HCT116 (cell line): ENCODE measurements around the gene ZNF562. TPM values are rescaled to one million over a fixed set of nuclear protein-coding genes. Genes with fewer than 3 reads are reported as not detected.

Experiments
- ATAC-seq: fragments of 200-7000 bp; cut with Tn5 transposase; 2 replicates; pipeline ENCODE4 v1.9.1; 2020; ENCODE audit warnings: mild to moderate bottlenecking, moderate library complexity
- BruUV-seq: library from RNA; stranded (reverse); fragments of 400-500 nt; replicated peaks from 2 replicates; lab custom pipeline; 2021; lab: Mats Ljungman, UMichigan
- CTCF ChIA-PET: fragments of 300-600 bp; sonication (Branson Sonifier 250); formaldehyde crosslinking; loops from one replicate; lab custom pipeline; 2021; ENCODE audit warnings: antibody characterized with exemption; lab: Charles Lee
- POLR2A ChIA-PET: fragments of 300-600, 350-600 bp; sonication (Branson Sonifier 250); formaldehyde crosslinking; loops from one replicate; lab custom pipeline; 2021; ENCODE audit warnings: antibody characterized with exemption; lab: Charles Lee
- RAD21 ChIA-PET, 2 experiments: fragments of 300-600 bp; sonication (Branson Sonifier 250); formaldehyde crosslinking; loops; one replicate each; lab custom pipeline; 2023; ENCODE audit warnings: low total read pairs in 2 of 2; ENCODE audit not compliant: uncharacterized antibody in 2 of 2, unreplicated experiment in 2 of 2, low non-redundant PET in 1 of 2; lab: Charles Lee
- DNase-seq: peaks from one replicate; pipeline ENCODE4 v3.0.0-alpha.2; 2010; ENCODE audit warnings: low read depth, low spot score
- H2AFZ ChIP-seq: fragments of 200-600 bp; shearing (Covaris generic), sonication (generic); 2 replicates; pipeline ENCODE4 v1.6.1; 2017; ENCODE audit warnings: low read depth, mixed run types, mixed read lengths, antibody characterized with exemption, low read length; ENCODE audit not compliant: poor library complexity, severe bottlenecking
- H3K27ac ChIP-seq: 2 replicates; pipeline ENCODE4 v1.5.1; 2012; ENCODE audit warnings: low read depth, low read length
- H3K27me3 ChIP-seq: fragments of 200-600 bp; sonication (generic); 2 replicates; pipeline ENCODE4 v1.6.1; 2016; ENCODE audit warnings: mixed run types, low read length, mixed read lengths; ENCODE audit not compliant: insufficient read depth
- H3K36me3 ChIP-seq, 2 experiments: fragments of 200-500 bp in 1 of 2; fragments of 200-600 bp in 1 of 2; sonication (Bioruptor generic) in 1 of 2; sonication (generic) in 1 of 2; 2 replicates each; pipeline versions ENCODE4 v1.5.1 to v1.6.1; 2014 to 2016; ENCODE audit warnings: low read length in 2 of 2, inconsistent platforms in 1 of 2, mixed read lengths in 1 of 2, mixed run types in 1 of 2; ENCODE audit not compliant: insufficient read depth in 2 of 2, control insufficient read depth in 1 of 2
- H3K4me1 ChIP-seq, 2 experiments: fragments of 200-600 bp in 1 of 2; sonication (generic) in 1 of 2; 2 replicates each; pipeline versions ENCODE4 v1.5.1 to v1.6.1; 2012 to 2017; ENCODE audit warnings: low read length in 2 of 2, inconsistent platforms in 1 of 2, mild to moderate bottlenecking in 1 of 2, mixed read lengths in 1 of 2, mixed run types in 1 of 2, moderate library complexity in 1 of 2; ENCODE audit not compliant: insufficient read depth in 2 of 2, control insufficient read depth in 1 of 2
- H3K4me2 ChIP-seq: fragments of 200-600 bp; sonication (generic); 2 replicates; pipeline ENCODE4 v1.6.1; 2017; ENCODE audit warnings: mixed run types, low read length, mixed read lengths
- H3K4me3 ChIP-seq, 2 experiments: fragments of 200-600 bp in 1 of 2; sonication (generic) in 1 of 2; replicated peaks in 1 of 2; 2 replicates each; pipeline ENCODE4 v1.5.1; 2011 to 2016; ENCODE audit warnings: low read length in 2 of 2, control low read depth in 1 of 2, low read depth in 1 of 2, mild to moderate bottlenecking in 1 of 2, mixed read lengths in 1 of 2, mixed run types in 1 of 2
- H3K79me2 ChIP-seq: fragments of 200-600 bp; sonication (generic); 2 replicates; pipeline ENCODE4 v1.6.1; 2017; ENCODE audit warnings: mild to moderate bottlenecking, mixed run types, low read length, moderate library complexity, mixed read lengths; ENCODE audit not compliant: insufficient read depth
- H3K9ac ChIP-seq: fragments of 200-600 bp; sonication (generic); 2 replicates; pipeline ENCODE4 v1.6.1; 2016; ENCODE audit warnings: low read length, mixed read lengths
- H3K9me2 ChIP-seq: fragments of 200-600 bp; sonication (generic), shearing (Covaris generic); 2 replicates; pipeline ENCODE4 v1.6.1; 2017; ENCODE audit warnings: mixed run types, mild to moderate bottlenecking, moderate library complexity; ENCODE audit not compliant: insufficient read depth
- H3K9me3 ChIP-seq, 2 experiments: fragments of 200-500 bp in 1 of 2; fragments of 200-600 bp in 1 of 2; sonication (Bioruptor generic) in 1 of 2; sonication (generic) in 1 of 2; 2 replicates each; pipeline ENCODE4 v1.6.1; 2014 to 2017; ENCODE audit warnings: low read length in 2 of 2, mixed read lengths in 2 of 2, inconsistent platforms in 1 of 2, low read depth in 1 of 2, mild to moderate bottlenecking in 1 of 2, mixed run types in 1 of 2, moderate library complexity in 1 of 2; ENCODE audit not compliant: control insufficient read depth in 1 of 2, insufficient read depth in 1 of 2
- H4K20me1 ChIP-seq: fragments of 200-600 bp; sonication (generic), shearing (Covaris generic); 2 replicates; pipeline ENCODE4 v1.6.1; 2017; ENCODE audit warnings: mixed run types, mild to moderate bottlenecking, moderate library complexity; ENCODE audit not compliant: insufficient read depth
- ATF3 ChIP-seq: IDR thresholded peaks from 2 replicates; pipeline ENCODE4 v1.6.1; 2012
- CBX3 ChIP-seq: IDR thresholded peaks from 2 replicates; pipeline ENCODE4 v1.6.1; 2012; ENCODE audit warnings: low read depth
- CTCF ChIP-seq, 3 experiments: fragments of 200-600 bp in 1 of 3; sonication (generic) in 1 of 3; IDR thresholded peaks in 2 of 3; conservative IDR thresholded peaks in 1 of 3; 2 replicates each; pipeline ENCODE4 v1.5.1; 2012 to 2017; ENCODE audit warnings: low read depth in 2 of 3, low read length in 2 of 3, antibody characterized with exemption in 1 of 3, borderline replicate concordance in 1 of 3, control low read depth in 1 of 3, mild to moderate bottlenecking in 1 of 3, mixed read lengths in 1 of 3, mixed run types in 1 of 3, moderate library complexity in 1 of 3; ENCODE audit not compliant: insufficient read depth in 1 of 3
- EGR1 ChIP-seq: IDR thresholded peaks from 2 replicates; pipeline ENCODE4 v1.6.1; 2012; ENCODE audit warnings: low read depth
- EZH2 ChIP-seq: fragments of 200-600 bp; sonication (generic); IDR thresholded peaks from 2 replicates; pipeline ENCODE4 v1.6.1; 2017; ENCODE audit warnings: antibody characterized with exemption, mixed run types
- FOSL1 ChIP-seq: IDR thresholded peaks from 2 replicates; pipeline ENCODE4 v1.6.1; 2012; ENCODE audit warnings: low read depth
- RAD21 ChIP-seq: IDR thresholded peaks from 2 replicates; pipeline ENCODE4 v1.6.1; 2012; ENCODE audit warnings: low read depth, mild to moderate bottlenecking
- REST ChIP-seq: IDR thresholded peaks from 2 replicates; pipeline ENCODE4 v1.6.1; 2012; ENCODE audit warnings: low read depth
- SIN3A ChIP-seq: IDR thresholded peaks from 2 replicates; pipeline ENCODE4 v1.6.1; 2012; ENCODE audit warnings: low read depth
- SP1 ChIP-seq: IDR thresholded peaks from 2 replicates; pipeline ENCODE4 v1.6.1; 2012; ENCODE audit warnings: low read depth
- ZBTB33 ChIP-seq: IDR thresholded peaks from 2 replicates; pipeline ENCODE4 v1.6.1; 2011; ENCODE audit warnings: mild to moderate bottlenecking, low read length, moderate library complexity; ENCODE audit not compliant: insufficient replicate concordance; ENCODE audit errors: extremely low read depth
- intact Hi-C: fragments of 100-400 bp; cut with micrococcal nuclease; formaldehyde crosslinking; loops from 2 replicates; pipeline ENCODE4 v1.10.0; 2022
- total RNA-seq: library from RNA; stranded (reverse); gene quantifications from one replicate; pipeline ENCODE4 v1.2.1, GENCODE V29; 2021; ENCODE audit not compliant: unreplicated experiment

The ZNF562 gene
- total RNA-seq, 1 experiment from 2014 or later, result 37.8 TPM

GRCh38 chr19:9724157-9724556, 49.3 kb upstream of the ZNF562 start:
- DNase-seq, result no peak
- Histone ChIP-seq H3K27me3 (no peaks in the 10 kb centered on the region), H3K79me2 (no peaks in the 10 kb centered on the region), H3K27ac (no peak overlapping the region), H3K9me2 (no peaks in the 10 kb centered on the region), H3K9ac (no peak overlapping the region), H4K20me1 (no peaks in the 10 kb centered on the region), H3K4me2 (no peak overlapping the region)
- no TSS peak for BruUV-seq
- ChIA-PET POLR2A (no interaction called here), CTCF (no interaction called here)
- intact Hi-C loops, result no loop called here
- no peak for TF ChIP-seq ZBTB33
- no peak for TF ChIP-seq CTCF (IDR thresholded peaks at IDR 0.05 in 2 of 3, conservative IDR thresholded peaks at IDR 0.05 in 1 of 3; ENCODE audit: borderline replicate concordance in 1 of 3, insufficient read depth in 1 of 3, low read depth in 2 of 3, low read length in 2 of 3)
- no peak for TF ChIP-seq ATF3
- no peak for TF ChIP-seq CBX3
- no peak for TF ChIP-seq EGR1
- no peak for TF ChIP-seq FOSL1
- no peak for TF ChIP-seq RAD21
- no peak for TF ChIP-seq SIN3A
- TF ChIP-seq SP1, result no peak
- TF ChIP-seq REST, result no peak
- no peak for TF ChIP-seq EZH2
- TF ChIP-seq, all 23 proteins: peak for 0
- Histone ChIP-seq H3K4me3 (no peak overlapping the region), H2AFZ (no peak overlapping the region), H3K4me1 (no peaks in the 10 kb centered on the region), H3K9me3 (0 out of 4 replicates have a peak, but pooled peaks cover 0 to 3% of the 10 kb centered on the region in 2 experiments), H3K36me3 (no peaks in the 10 kb centered on the region)
- RAD21 ChIA-PET, result no interaction called here
- no peak for ATAC-seq
